LoVo (cell line): Measurements from ENCODE around the gene CDH16.

Experiments used
- DNase-seq: peaks from one replicate; pipeline ENCODE4 v3.0.0-alpha.2; 2016; ENCODE audit warnings: low spot score

The CDH16 gene

GRCh38 chr16:66926961-66927436 is 8.3 kb upstream of the CDH16 start:
- peak; percentile 43 for DNase-seq

GRCh38 chr16:66926171-66926947 is 7.7 kb upstream of the CDH16 start:
- DNase-seq, result no peak

GRCh38 chr16:66925322-66925840 is 6.7 kb upstream of the CDH16 start, which contains the start of gene RRAD:
RRAD (minus strand) TSS chr16:66925535; CDS start chr16:66925179, 356 bp downstream.
- no peak for DNase-seq

GRCh38 chr16:66924527-66925321 is 6.0 kb upstream of the CDH16 start:
- DNase-seq, result peak; percentile 23

- DNase-seq, result no peak
These were observed 5.2 kb upstream of the CDH16 start for GRCh38 chr16:66923866-66924265.

- DNase-seq, result no peak
These were observed 4.6 kb upstream of the CDH16 start for GRCh38 chr16:66923247-66923731.

- no peak for DNase-seq
These were observed 3.2 kb upstream of the CDH16 start for GRCh38 chr16:66921729-66922450.

GRCh38 chr16:66920924-66921680 is 2.4 kb upstream of the CDH16 start:
- no peak for DNase-seq

GRCh38 chr16:66920299-66920590 is 1.6 kb upstream of the CDH16 start:
- no peak for DNase-seq

- no peak for DNase-seq
These were observed 1.0 kb upstream of the CDH16 start for GRCh38 chr16:66919569-66920298.

- DNase-seq, result no peak
These were observed 330 bp downstream of the CDH16 start for GRCh38 chr16:66918355-66918754.

GRCh38 chr16:66917741-66918140 is 944 bp downstream of the CDH16 start:
- no peak for DNase-seq

- DNase-seq, result no peak
These were observed 2.2 kb downstream of the CDH16 start for GRCh38 chr16:66916518-66916917.

GRCh38 chr16:66915041-66915440 is 3.6 kb downstream of the CDH16 start:
- no peak for DNase-seq

- DNase-seq, result no peak
These were observed 4.1 kb downstream of the CDH16 start for GRCh38 chr16:66914541-66914940.

- no peak for DNase-seq
These were observed 5.0 kb downstream of the CDH16 start for GRCh38 chr16:66913711-66914110.

- DNase-seq, result no peak
These were observed 5.6 kb downstream of the CDH16 start for GRCh38 chr16:66913081-66913480.

- no peak for DNase-seq
These were observed 6.9 kb downstream of the CDH16 start for GRCh38 chr16:66911801-66912200.

GRCh38 chr16:66911112-66911511 is 7.6 kb downstream of the CDH16 start:
- DNase-seq, result no peak

GRCh38 chr16:66910175-66910940 is 8.3 kb downstream of the CDH16 start:
- no peak for DNase-seq
